Esophagus muscularis mucosa (tissue), 4 donors: Measurements from ENCODE around the gene SRRM2.

ENCODE experiments used
- EP300 ChIP-seq: sonication (generic); formaldehyde crosslinking; IDR thresholded peaks from one replicate; pipeline ENCODE4 v1.6.1; 2017; ENCODE audit warnings: antibody characterized with exemption
- POLR2AphosphoS5 ChIP-seq, 2 donors: sonication (generic); formaldehyde crosslinking; IDR thresholded peaks; one replicate each; pipeline ENCODE4 v1.6.1; 2017; ENCODE audit warnings: antibody characterized with exemption in 2 of 2
- TF ChIP-seq, protein P1 (sequence below), 3 experiments: fragments of 200-600 bp in 2 of 3; fragments of 450-650 bp in 1 of 3; sonication (generic) in 2 of 3; IDR thresholded peaks; one replicate each; pipeline ENCODE4 v1.5.1; 2017 to 2019; ENCODE audit warnings: antibody characterized with exemption in 3 of 3, mild to moderate bottlenecking in 2 of 3, moderate library complexity in 1 of 3

DNA sequence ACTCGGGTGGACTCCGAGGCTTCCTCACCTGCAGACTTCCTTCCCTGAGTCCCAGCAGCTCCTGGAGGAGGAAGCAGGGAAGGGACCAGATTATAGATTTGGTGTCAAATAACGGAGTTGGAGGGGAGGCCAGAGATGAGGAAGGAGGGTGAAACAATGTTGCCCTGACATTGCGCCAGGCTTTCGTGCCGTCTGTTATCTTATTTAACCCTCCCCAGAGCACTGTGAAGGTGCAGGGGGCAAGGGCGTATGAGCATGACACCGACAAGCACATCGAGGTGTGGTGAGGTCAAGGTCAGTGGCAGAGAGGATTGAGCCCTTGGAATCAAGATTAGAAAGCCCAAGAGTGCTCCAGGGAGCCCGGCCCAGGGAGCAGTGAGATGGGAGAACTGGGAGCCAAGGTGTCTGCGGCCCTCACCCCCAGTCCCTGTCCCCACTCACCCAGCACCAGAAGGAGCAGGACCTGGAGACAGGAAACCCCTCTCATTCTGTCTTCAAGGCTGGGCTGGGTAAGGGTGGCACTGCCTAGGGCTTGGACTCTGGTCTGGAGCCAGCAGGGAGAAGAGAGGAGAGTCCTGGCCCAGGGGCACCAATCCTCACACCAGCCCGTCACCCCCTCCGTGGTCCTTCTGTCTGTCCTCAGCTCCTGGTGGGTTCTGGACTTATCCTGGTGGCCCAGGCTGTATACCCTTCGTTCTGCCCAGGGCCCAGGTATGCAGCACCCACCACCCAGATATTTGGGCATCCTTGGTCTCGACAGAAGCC, 33.8 kb downstream of the SRRM2 start:
- TF ChIP-seq, protein P1, sequence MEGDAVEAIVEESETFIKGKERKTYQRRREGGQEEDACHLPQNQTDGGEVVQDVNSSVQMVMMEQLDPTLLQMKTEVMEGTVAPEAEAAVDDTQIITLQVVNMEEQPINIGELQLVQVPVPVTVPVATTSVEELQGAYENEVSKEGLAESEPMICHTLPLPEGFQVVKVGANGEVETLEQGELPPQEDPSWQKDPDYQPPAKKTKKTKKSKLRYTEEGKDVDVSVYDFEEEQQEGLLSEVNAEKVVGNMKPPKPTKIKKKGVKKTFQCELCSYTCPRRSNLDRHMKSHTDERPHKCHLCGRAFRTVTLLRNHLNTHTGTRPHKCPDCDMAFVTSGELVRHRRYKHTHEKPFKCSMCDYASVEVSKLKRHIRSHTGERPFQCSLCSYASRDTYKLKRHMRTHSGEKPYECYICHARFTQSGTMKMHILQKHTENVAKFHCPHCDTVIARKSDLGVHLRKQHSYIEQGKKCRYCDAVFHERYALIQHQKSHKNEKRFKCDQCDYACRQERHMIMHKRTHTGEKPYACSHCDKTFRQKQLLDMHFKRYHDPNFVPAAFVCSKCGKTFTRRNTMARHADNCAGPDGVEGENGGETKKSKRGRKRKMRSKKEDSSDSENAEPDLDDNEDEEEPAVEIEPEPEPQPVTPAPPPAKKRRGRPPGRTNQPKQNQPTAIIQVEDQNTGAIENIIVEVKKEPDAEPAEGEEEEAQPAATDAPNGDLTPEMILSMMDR (IDR thresholded peaks at IDR 0.05): no peak
- TF ChIP-seq EP300 (no peak), POLR2AphosphoS5 (IDR thresholded peaks at IDR 0.05) (no peak)
